H9 (cell line): Measurements from ENCODE around the gene CACNA1A. TPM values are rescaled to one million over a fixed set of nuclear protein-coding genes. Genes with fewer than 3 reads are reported as not detected.
A peak's percentile ranks its signal among the peaks of the same experiment; 100 is the strongest.

Source experiments
- DNase-seq: peaks from one replicate; pipeline ENCODE4 v3.0.0-alpha.2; 2017
- H2AFZ ChIP-seq: one replicate; pipeline ENCODE4 v1.6.1; 2013; ENCODE audit warnings: mild to moderate bottlenecking, low read length, control low read depth, moderate library complexity
- H2AK5ac ChIP-seq: 2 replicates; pipeline ENCODE4 v1.6.1; 2013; ENCODE audit warnings: low read length, control low read depth, mixed read lengths; ENCODE audit not compliant: insufficient read length
- H2BK120ac ChIP-seq: one replicate; pipeline ENCODE4 v1.6.1; 2013; ENCODE audit warnings: low read depth, mild to moderate bottlenecking, low read length, control low read depth, inconsistent platforms; ENCODE audit not compliant: poor library complexity, severe bottlenecking
- H2BK12ac ChIP-seq: 2 replicates; pipeline ENCODE4 v1.6.1; 2013; ENCODE audit warnings: low read length, control low read depth, mixed read lengths, low read depth; ENCODE audit not compliant: insufficient read length
- H2BK15ac ChIP-seq: 2 replicates; pipeline ENCODE4 v1.6.1; 2013; ENCODE audit warnings: low read depth, low read length, control low read depth
- H2BK20ac ChIP-seq: one replicate; pipeline ENCODE4 v1.6.1; 2013; ENCODE audit warnings: low read depth, mild to moderate bottlenecking, low read length, control low read depth, inconsistent platforms; ENCODE audit not compliant: poor library complexity, severe bottlenecking
- H2BK5ac ChIP-seq: 2 replicates; pipeline ENCODE4 v1.6.1; 2013; ENCODE audit warnings: low read length, control low read depth, mixed read lengths; ENCODE audit not compliant: insufficient read length
- H3K14ac ChIP-seq: 2 replicates; pipeline ENCODE4 v1.6.1; 2013; ENCODE audit warnings: low read length, control low read depth; ENCODE audit not compliant: insufficient read depth
- H3K18ac ChIP-seq: 2 replicates; pipeline ENCODE4 v1.6.1; 2013; ENCODE audit warnings: low read depth, mild to moderate bottlenecking, mixed read lengths, low read length, control low read depth; ENCODE audit not compliant: insufficient read length
- H3K23ac ChIP-seq: 2 replicates; pipeline ENCODE4 v1.6.1; 2013; ENCODE audit warnings: low read length, control low read depth, mixed read lengths, low read depth; ENCODE audit not compliant: insufficient read length
- H3K23me2 ChIP-seq: 2 replicates; pipeline ENCODE4 v1.6.1; 2013; ENCODE audit warnings: low read depth, mild to moderate bottlenecking, mixed read lengths, low read length, control low read depth; ENCODE audit not compliant: insufficient read length, poor library complexity, severe bottlenecking
- H3K27ac ChIP-seq: 2 replicates; pipeline ENCODE4 v1.5.1; 2013; ENCODE audit warnings: low read length, control low read depth, mixed read lengths, low read depth; ENCODE audit not compliant: insufficient read length
- H3K27me3 ChIP-seq: 2 replicates; pipeline ENCODE4 v1.6.1; 2013; ENCODE audit warnings: low read length, control low read depth, inconsistent platforms; ENCODE audit not compliant: insufficient read depth
- H3K4ac ChIP-seq: 2 replicates; pipeline ENCODE4 v1.6.1; 2013; ENCODE audit warnings: low read depth, mild to moderate bottlenecking, control low read depth, inconsistent platforms, low read length, moderate library complexity
- H3K4me1 ChIP-seq: 2 replicates; pipeline ENCODE4 v1.6.1; 2013; ENCODE audit warnings: low read length, control low read depth, inconsistent platforms; ENCODE audit not compliant: insufficient read depth
- H3K4me2 ChIP-seq: 2 replicates; pipeline ENCODE4 v1.6.1; 2013; ENCODE audit warnings: low read length, control low read depth, mixed read lengths; ENCODE audit not compliant: insufficient read length, insufficient read depth
- H3K56ac ChIP-seq: 2 replicates; pipeline ENCODE4 v1.6.1; 2013; ENCODE audit warnings: low read depth, mild to moderate bottlenecking, mixed read lengths, low read length, control low read depth; ENCODE audit not compliant: insufficient read length
- H3K79me1 ChIP-seq: 2 replicates; pipeline ENCODE4 v1.6.1; 2013; ENCODE audit warnings: low read depth, mild to moderate bottlenecking, moderate library complexity, low read length, control low read depth, inconsistent platforms; ENCODE audit not compliant: insufficient read depth, poor library complexity, severe bottlenecking
- H3K79me2 ChIP-seq: 2 replicates; pipeline ENCODE4 v1.6.1; 2013; ENCODE audit warnings: low read length, control low read depth, inconsistent platforms; ENCODE audit not compliant: insufficient read depth
- H3K9ac ChIP-seq: 2 replicates; pipeline ENCODE4 v1.6.1; 2013; ENCODE audit warnings: low read length, control low read depth, mixed read lengths; ENCODE audit not compliant: insufficient read length; ENCODE audit errors: extremely low read depth
- H3K9me3 ChIP-seq: one replicate; pipeline ENCODE4 v1.6.1; 2013; ENCODE audit warnings: low read depth, low read length, inconsistent platforms; ENCODE audit not compliant: control insufficient read depth
- H3T11ph ChIP-seq: one replicate; pipeline ENCODE4 v1.6.1; 2013; ENCODE audit warnings: mild to moderate bottlenecking, low read length, control low read depth, inconsistent platforms
- H4K20me1 ChIP-seq: one replicate; pipeline ENCODE4 v1.6.1; 2013; ENCODE audit not compliant: control insufficient read depth, insufficient read length, insufficient read depth
- H4K5ac ChIP-seq: 2 replicates; pipeline ENCODE4 v1.6.1; 2013; ENCODE audit warnings: low read depth, mild to moderate bottlenecking, mixed read lengths, low read length, control low read depth; ENCODE audit not compliant: insufficient read length
- H4K8ac ChIP-seq: replicated peaks from 2 replicates; pipeline ENCODE4 v1.6.1; 2013; ENCODE audit warnings: low read length, control low read depth, mixed read lengths, low read depth; ENCODE audit not compliant: insufficient read length
- H4K91ac ChIP-seq: 2 replicates; pipeline ENCODE4 v1.6.1; 2013; ENCODE audit warnings: low read depth, mild to moderate bottlenecking, moderate library complexity, mixed read lengths, low read length, control low read depth; ENCODE audit not compliant: insufficient read length
- H3K27ac Mint-ChIP-seq, 3 experiments: 2 replicates in 2 of 3; 3 replicates in 1 of 3; pipeline ENCODE4 v1.8.0; 2020 to 2021; ENCODE audit warnings: mixed read lengths in 3 of 3, mild to moderate bottlenecking in 1 of 3, moderate library complexity in 1 of 3
- H3K27me3 Mint-ChIP-seq: 2 replicates; pipeline ENCODE4 v1.8.0; 2021; ENCODE audit warnings: low read depth, mild to moderate bottlenecking, moderate library complexity, mixed read lengths
- H3K36me3 Mint-ChIP-seq, 3 experiments: 2 replicates in 2 of 3; 3 replicates in 1 of 3; pipeline ENCODE4 v1.8.0; 2020 to 2021; ENCODE audit warnings: low read depth in 3 of 3, mixed read lengths in 3 of 3; ENCODE audit not compliant: insufficient read depth in 1 of 3
- H3K4me1 Mint-ChIP-seq, 2 experiments: 2 replicates each; pipeline ENCODE4 v1.8.0; 2020; ENCODE audit warnings: mixed read lengths in 2 of 2
- H3K4me3 Mint-ChIP-seq, 2 experiments: 2 replicates in 1 of 2; 3 replicates in 1 of 2; pipeline ENCODE4 v1.8.0; 2020 to 2021; ENCODE audit warnings: mild to moderate bottlenecking in 2 of 2, mixed read lengths in 2 of 2, moderate library complexity in 1 of 2
- H3K9me3 Mint-ChIP-seq, 2 experiments: 2 replicates in 1 of 2; 3 replicates in 1 of 2; pipeline ENCODE4 v1.8.0; 2020; ENCODE audit warnings: mild to moderate bottlenecking in 2 of 2, mixed read lengths in 2 of 2, moderate library complexity in 1 of 2
- WGBS: extraction: QIAGEN DNeasy Blood & Tissue Kit; methylation state at CpG from one replicate; pipeline ENCODE4 v1.1.7; 2013; ENCODE audit warnings: missing lambda C conversion rate, low lambda C conversion rate, mixed read lengths; ENCODE audit not compliant: insufficient read length; ENCODE audit errors: extremely low coverage; 5-methylcytosine and 5-hydroxymethylcytosine counted together
- total RNA-seq: library from RNA; stranded (reverse); gene quantifications from 2 replicates; pipeline ENCODE4 v1.2.1, GENCODE V29; 2021
- TF ChIP-seq, protein P1 (sequence below): fragments of 200-600 bp; sonication (generic); conservative IDR thresholded peaks from 3 replicates; pipeline ENCODE4 v1.8.0; 2021; ENCODE audit warnings: antibody characterized with exemption, mild to moderate bottlenecking

CACNA1A gene
- total RNA-seq, 1 experiment from 2014 or later, result 8.0 TPM

DNA sequence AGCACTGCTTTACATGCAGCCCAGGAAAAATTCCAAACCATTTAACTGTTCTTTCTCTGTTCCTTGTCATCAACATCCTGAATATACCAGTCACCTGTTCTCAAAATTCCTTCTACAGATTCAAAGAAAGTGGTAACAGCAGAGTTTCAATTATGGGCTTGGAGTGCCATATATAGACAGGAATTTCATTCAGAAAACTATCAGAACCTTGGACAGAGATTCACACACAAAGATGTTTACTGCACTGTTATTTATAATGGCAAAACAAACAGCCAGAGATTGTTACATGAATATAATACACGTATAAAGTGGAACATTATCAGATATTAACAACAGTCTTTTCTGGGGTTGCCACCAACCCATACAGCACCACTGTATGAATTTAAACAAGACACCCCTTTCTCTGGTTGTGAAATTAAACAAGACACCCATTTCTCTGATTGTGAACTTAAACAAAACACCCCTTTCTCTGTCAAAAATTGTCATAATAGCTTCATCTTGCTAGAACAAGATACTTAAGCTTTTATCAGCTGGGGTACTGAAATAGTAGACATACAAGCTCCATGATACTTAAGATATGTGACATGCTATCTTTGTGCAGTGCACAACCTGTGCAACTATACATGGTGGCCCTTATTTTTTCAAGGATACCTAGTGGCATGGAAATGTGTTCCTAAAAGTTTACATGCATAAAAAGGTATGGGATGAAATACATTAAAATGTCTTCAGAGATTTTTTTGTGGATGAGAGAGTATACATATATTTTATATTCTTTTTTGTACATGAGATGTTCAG, 12.6 kb downstream of the CACNA1A start:
- Histone ChIP-seq H2AK5ac (no peak overlapping the region), H3K4me2 (no peak overlapping the region), H4K20me1 (no peaks in the 10 kb centered on the region), H3K27me3 (no peaks in the 10 kb centered on the region), H3K79me2 (no peaks in the 10 kb centered on the region), H3K23me2 (no peaks in the 10 kb centered on the region), H3K27ac (no peak overlapping the region), H2BK12ac (no peak overlapping the region), H3K14ac (no peak overlapping the region), H2BK15ac (no peak overlapping the region), H4K5ac (no peak overlapping the region), H3K9me3 (no peaks in the 10 kb centered on the region), H4K8ac (no peak overlapping the region), H2BK20ac (no peak overlapping the region), H3K4ac (no peak overlapping the region), H3K56ac (no peak overlapping the region), H2BK120ac (no peak overlapping the region), H3K18ac (no peak overlapping the region), H3K23ac (no peak overlapping the region), H3K9ac (no peak overlapping the region), H3T11ph (no peak overlapping the region), H4K91ac (no peak overlapping the region), H3K79me1 (no peaks in the 10 kb centered on the region), H3K4me1 (peaks cover 2% of the 10 kb centered on the region; the same call in 1 of the 2 replicates), H2AFZ (no peak overlapping the region), H2BK5ac (no peak overlapping the region)
- Mint-ChIP-seq H3K4me1 (peaks cover 10 to 20% of the 10 kb centered on the region in 2 experiments), H3K36me3 (peaks cover 0 to 10% (median 5%) of the 10 kb centered on the region in 3 experiments; a peak in 4 of 7 replicates), H3K27me3 (peaks cover 2% of the 10 kb centered on the region), H3K27ac (peak overlapping the region in 1 of 3 experiments; percentile 20; a peak in 1 of 7 replicates), H3K9me3 (no peaks in the 10 kb centered on the region; a peak in 1 of 5 replicates), H3K4me3 (no peak overlapping the region)
- no CpG with 5 or more reads among the region's 1 CpG for WGBS
- TF ChIP-seq, protein P1, sequence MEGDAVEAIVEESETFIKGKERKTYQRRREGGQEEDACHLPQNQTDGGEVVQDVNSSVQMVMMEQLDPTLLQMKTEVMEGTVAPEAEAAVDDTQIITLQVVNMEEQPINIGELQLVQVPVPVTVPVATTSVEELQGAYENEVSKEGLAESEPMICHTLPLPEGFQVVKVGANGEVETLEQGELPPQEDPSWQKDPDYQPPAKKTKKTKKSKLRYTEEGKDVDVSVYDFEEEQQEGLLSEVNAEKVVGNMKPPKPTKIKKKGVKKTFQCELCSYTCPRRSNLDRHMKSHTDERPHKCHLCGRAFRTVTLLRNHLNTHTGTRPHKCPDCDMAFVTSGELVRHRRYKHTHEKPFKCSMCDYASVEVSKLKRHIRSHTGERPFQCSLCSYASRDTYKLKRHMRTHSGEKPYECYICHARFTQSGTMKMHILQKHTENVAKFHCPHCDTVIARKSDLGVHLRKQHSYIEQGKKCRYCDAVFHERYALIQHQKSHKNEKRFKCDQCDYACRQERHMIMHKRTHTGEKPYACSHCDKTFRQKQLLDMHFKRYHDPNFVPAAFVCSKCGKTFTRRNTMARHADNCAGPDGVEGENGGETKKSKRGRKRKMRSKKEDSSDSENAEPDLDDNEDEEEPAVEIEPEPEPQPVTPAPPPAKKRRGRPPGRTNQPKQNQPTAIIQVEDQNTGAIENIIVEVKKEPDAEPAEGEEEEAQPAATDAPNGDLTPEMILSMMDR, result no peak
- no peak for DNase-seq
